HL-60 (cell line): Measurements from ENCODE around the gene PTGIR.

Experiments
- DNase-seq, 2 experiments: peaks; one replicate each; pipeline ENCODE4 v3.0.0-alpha.2; 2010 to 2020; ENCODE audit warnings: low read depth in 1 of 2, low spot score in 1 of 2
- H3K27ac ChIP-seq: fragments of 250-450 bp; sonication (Bioruptor Pico); replicated peaks from 2 replicates; pipeline ENCODE4 v1.5.1; 2020; ENCODE audit warnings: mild to moderate bottlenecking, moderate library complexity
- H3K27me3 ChIP-seq: fragments of 250-450 bp; sonication (Bioruptor Pico); 2 replicates; pipeline ENCODE4 v1.5.1; 2021; ENCODE audit warnings: mild to moderate bottlenecking, moderate library complexity; ENCODE audit not compliant: insufficient read depth, poor library complexity, severe bottlenecking
- H3K4me3 ChIP-seq: replicated peaks from 2 replicates; pipeline ENCODE4 v1.5.1; 2011; ENCODE audit warnings: mild to moderate bottlenecking, control low read depth, low read length; ENCODE audit not compliant: insufficient read depth
- CTCF ChIP-seq: IDR thresholded peaks from one replicate; pipeline ENCODE4 v1.5.1; 2011; ENCODE audit warnings: low read length, control low read depth, inconsistent platforms; ENCODE audit not compliant: insufficient read depth
- GABPA ChIP-seq: IDR thresholded peaks from 2 replicates; pipeline ENCODE4 v1.6.1; 2012; ENCODE audit warnings: low read depth
- POLR2AphosphoS5 ChIP-seq: IDR thresholded peaks from 2 replicates; pipeline ENCODE4 v1.6.1; 2012; ENCODE audit warnings: low read depth
- REST ChIP-seq: IDR thresholded peaks from 2 replicates; pipeline ENCODE4 v1.6.1; 2012; ENCODE audit warnings: low read depth; ENCODE audit not compliant: insufficient replicate concordance
- SPI1 ChIP-seq: IDR thresholded peaks from 2 replicates; pipeline ENCODE4 v1.6.1; 2012; ENCODE audit warnings: low read depth, mild to moderate bottlenecking, borderline replicate concordance
- long read RNA-seq: library from polyadenylated mRNA; unstranded; transcript quantifications from one replicate; pipeline ENCODE4 v2.0.0, GENCODE V29; 2020

PTGIR gene
- long read RNA-seq = 0 reads

DNA sequence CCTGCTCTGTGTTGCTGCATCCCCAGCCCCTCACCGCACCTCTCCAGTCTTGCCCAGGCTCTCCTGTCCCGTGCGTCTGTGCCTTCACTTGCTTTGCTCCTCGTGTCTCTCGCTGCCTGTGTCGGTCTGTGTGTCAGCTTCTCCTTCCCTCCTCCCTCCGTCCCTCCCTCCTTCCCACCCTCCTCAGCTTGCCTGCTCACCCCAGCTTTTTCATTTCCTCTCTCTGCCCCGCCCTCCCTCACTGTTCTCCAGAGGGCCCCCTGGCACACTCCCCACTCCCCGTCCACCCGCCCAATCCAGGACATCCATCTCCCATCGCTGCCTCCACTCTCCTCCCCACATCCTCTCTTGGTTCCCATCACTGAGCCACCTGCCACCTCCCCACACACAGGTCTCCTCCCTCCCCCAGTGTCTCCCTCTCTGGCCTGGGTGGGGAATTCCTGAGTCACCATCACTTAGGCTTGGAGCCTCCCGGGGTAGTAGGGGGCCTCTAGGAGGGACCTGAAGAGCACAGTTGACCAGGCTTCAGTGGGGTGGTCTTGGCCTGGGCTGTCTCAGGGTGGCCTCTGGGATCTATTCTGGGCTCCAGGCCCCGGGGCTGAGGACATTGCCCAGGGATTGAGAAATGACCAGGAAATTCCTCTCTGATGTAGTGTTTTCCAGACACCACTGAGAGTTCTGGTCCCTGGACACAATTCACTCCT, at the start of gene PTGIR:
Gene PTGIR, minus strand, starts transcription at position 132 of the 704 bp plus-strand sequence. CDS start 864 bp downstream, outside the sequence.
- peak in 1 of 2 experiments; percentile 29 for DNase-seq
- H3K4me3 ChIP-seq = no peak within 1 kb of the TSS
- H3K27ac ChIP-seq = no peak within 1 kb of the TSS
- H3K27me3 ChIP-seq = no peaks in the 10 kb centered on the region
- TF ChIP-seq CTCF (no peak), REST (no peak), POLR2AphosphoS5 (no peak), GABPA (no peak), SPI1 (no peak)

GRCh38 chr19:46670813-46671212, 45.9 kb upstream of the PTGIR start:
- no peak for DNase-seq
- no peak overlapping the region for H3K27ac ChIP-seq
- H3K4me3 ChIP-seq = no peak overlapping the region
- TF ChIP-seq REST = no peak
- TF ChIP-seq POLR2AphosphoS5 = no peak
- no peak for TF ChIP-seq GABPA
- TF ChIP-seq SPI1 = no peak
- no peak for TF ChIP-seq CTCF
- H3K27me3 ChIP-seq = no peaks in the 10 kb centered on the region

- H3K27ac ChIP-seq = no peak overlapping the region
- no peak overlapping the region for H3K4me3 ChIP-seq
- no peaks in the 10 kb centered on the region for H3K27me3 ChIP-seq
- TF ChIP-seq CTCF (no peak), POLR2AphosphoS5 (no peak), GABPA (no peak), REST (no peak), SPI1 (no peak)
- no peak for DNase-seq
Observed at GRCh38 chr19:46668662-46669061, 43.8 kb upstream of the PTGIR start.
